Fibroblast of lung (primary cell): ENCODE measurements around the gene C11orf68. TPM values are rescaled to one million over a fixed set of nuclear protein-coding genes. Genes with fewer than 3 reads are reported as not detected.

Experiments
- DNase-seq, 2 donors: peaks; one replicate each; pipeline versions ENCODE4 v3.0.0 to v3.0.0-alpha.2; 2010; ENCODE audit warnings: low read depth in 2 of 2
- H2AFZ ChIP-seq: 2 replicates; pipeline ENCODE4 v1.5.1; 2012; ENCODE audit warnings: low read length, control low read depth, inconsistent platforms
- H3K27ac ChIP-seq: 2 replicates; pipeline ENCODE4 v1.5.1; 2011; ENCODE audit warnings: low read length, control low read depth; ENCODE audit not compliant: insufficient read depth
- H3K27me3 ChIP-seq: 2 replicates; pipeline ENCODE4 v1.5.1; 2011; ENCODE audit warnings: mild to moderate bottlenecking, low read length; ENCODE audit not compliant: control insufficient read depth, insufficient read depth
- H3K36me3 ChIP-seq: 2 replicates; pipeline ENCODE4 v1.5.1; 2011; ENCODE audit warnings: low read length; ENCODE audit not compliant: control insufficient read depth, insufficient read depth
- H3K4me1 ChIP-seq: 2 replicates; pipeline ENCODE4 v1.5.1; 2011; ENCODE audit warnings: low read length; ENCODE audit not compliant: control insufficient read depth, insufficient read depth; ENCODE audit errors: extremely low read depth
- H3K4me2 ChIP-seq: 2 replicates; pipeline ENCODE4 v1.5.1; 2011; ENCODE audit warnings: low read length, control low read depth; ENCODE audit not compliant: insufficient read depth; ENCODE audit errors: extremely low read depth
- H3K4me3 ChIP-seq, 4 experiments: fragments of 200-600 bp in 1 of 4; sonication (generic) in 1 of 4; replicated peaks in 1 of 4; 2 replicates each; pipeline ENCODE4 v1.5.1; 2011 to 2016; ENCODE audit warnings: low read length in 4 of 4, low read depth in 3 of 4, mild to moderate bottlenecking in 3 of 4, control low read depth in 2 of 4, inconsistent platforms in 1 of 4, mixed read lengths in 1 of 4; ENCODE audit not compliant: insufficient read depth in 1 of 4; ENCODE audit errors: control extremely low read depth in 1 of 4
- H3K79me2 ChIP-seq: 2 replicates; pipeline ENCODE4 v1.5.1; 2012; ENCODE audit warnings: mild to moderate bottlenecking, low read length, inconsistent platforms; ENCODE audit not compliant: control insufficient read depth, insufficient read depth
- H3K9ac ChIP-seq: 2 replicates; pipeline ENCODE4 v1.5.1; 2011; ENCODE audit warnings: mild to moderate bottlenecking, low read length, control low read depth; ENCODE audit not compliant: insufficient read depth
- H3K9me3 ChIP-seq: 2 replicates; pipeline ENCODE4 v1.5.1; 2012; ENCODE audit warnings: low read depth, low read length; ENCODE audit not compliant: control insufficient read depth, insufficient read depth
- H4K20me1 ChIP-seq: 2 replicates; pipeline ENCODE4 v1.5.1; 2011; ENCODE audit warnings: low read length; ENCODE audit not compliant: control insufficient read depth, insufficient read depth; ENCODE audit errors: extremely low read depth
- EZH2 ChIP-seq: IDR thresholded peaks from 2 replicates; pipeline ENCODE4 v1.5.1; 2012; ENCODE audit warnings: low read length, control low read depth, mild to moderate bottlenecking; ENCODE audit errors: missing control alignments
- polyA plus RNA-seq, 2 donors: library from polyadenylated mRNA; depleted of rRNA in 1 of 2; stranded (reverse) in 1 of 2; unstranded in 1 of 2; fragments of >200 nt; gene quantifications; 2 replicates each; pipeline ENCODE4 v1.2.1, GENCODE V29; 2011 to 2012; ENCODE audit warnings: missing spikeins in 1 of 2
- total RNA-seq: library from RNA; depleted of rRNA; stranded (reverse); fragments of >200 nt; gene quantifications from 2 replicates; pipeline ENCODE4 v1.2.1, GENCODE V29; 2014
- TF ChIP-seq, protein P1 (sequence below), 2 donors: IDR thresholded peaks in 1 of 2; conservative IDR thresholded peaks in 1 of 2; 1 replicate in 1 of 2; 2 replicates in 1 of 2; pipeline ENCODE4 v1.5.1; 2011 to 2012; ENCODE audit warnings: low read length in 2 of 2, control low read depth in 1 of 2, inconsistent platforms in 1 of 2, low read depth in 1 of 2, mild to moderate bottlenecking in 1 of 2

Gene C11orf68
- total and polyA plus RNA-seq, 2 donors (not counting 1 experiment from before 2014, with no cell fraction given): 26.6 to 27.6 TPM

DNA sequence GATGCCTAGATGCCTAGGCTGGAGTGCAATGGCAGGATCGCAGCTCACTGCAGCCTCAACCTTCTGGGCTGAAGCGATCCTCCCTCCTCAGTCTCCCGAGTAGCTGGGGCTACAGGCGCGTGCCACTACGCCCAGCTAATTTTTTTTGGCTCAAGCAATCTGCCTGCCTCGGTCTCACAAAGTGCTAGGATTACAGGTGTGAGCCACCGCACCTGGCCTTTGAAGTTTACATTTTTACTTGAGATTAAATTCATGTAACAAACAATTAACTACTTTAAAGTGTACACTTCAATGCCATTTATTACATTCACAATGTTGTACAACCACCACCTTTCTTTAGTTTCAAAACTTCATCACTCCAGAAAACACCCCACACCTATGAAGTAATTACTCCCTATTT lies 15.1 kb downstream of the C11orf68 start:
- Histone ChIP-seq H3K79me2 (peaks cover 32% of the 10 kb centered on the region), H4K20me1 (no peaks in the 10 kb centered on the region), H3K9me3 (no peaks in the 10 kb centered on the region), H3K4me2 (no peak overlapping the region), H3K36me3 (no peaks in the 10 kb centered on the region), H3K27ac (peak overlapping the region; percentile 100), H3K27me3 (no peaks in the 10 kb centered on the region), H2AFZ (no peak overlapping the region), H3K4me3 (no peak overlapping the region), H3K4me1 (peaks cover 26% of the 10 kb centered on the region), H3K9ac (no peak overlapping the region)
- DNase-seq: no peak
- TF ChIP-seq, protein P1, sequence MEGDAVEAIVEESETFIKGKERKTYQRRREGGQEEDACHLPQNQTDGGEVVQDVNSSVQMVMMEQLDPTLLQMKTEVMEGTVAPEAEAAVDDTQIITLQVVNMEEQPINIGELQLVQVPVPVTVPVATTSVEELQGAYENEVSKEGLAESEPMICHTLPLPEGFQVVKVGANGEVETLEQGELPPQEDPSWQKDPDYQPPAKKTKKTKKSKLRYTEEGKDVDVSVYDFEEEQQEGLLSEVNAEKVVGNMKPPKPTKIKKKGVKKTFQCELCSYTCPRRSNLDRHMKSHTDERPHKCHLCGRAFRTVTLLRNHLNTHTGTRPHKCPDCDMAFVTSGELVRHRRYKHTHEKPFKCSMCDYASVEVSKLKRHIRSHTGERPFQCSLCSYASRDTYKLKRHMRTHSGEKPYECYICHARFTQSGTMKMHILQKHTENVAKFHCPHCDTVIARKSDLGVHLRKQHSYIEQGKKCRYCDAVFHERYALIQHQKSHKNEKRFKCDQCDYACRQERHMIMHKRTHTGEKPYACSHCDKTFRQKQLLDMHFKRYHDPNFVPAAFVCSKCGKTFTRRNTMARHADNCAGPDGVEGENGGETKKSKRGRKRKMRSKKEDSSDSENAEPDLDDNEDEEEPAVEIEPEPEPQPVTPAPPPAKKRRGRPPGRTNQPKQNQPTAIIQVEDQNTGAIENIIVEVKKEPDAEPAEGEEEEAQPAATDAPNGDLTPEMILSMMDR (conservative IDR thresholded peaks at IDR 0.05 in 1 of 2, IDR thresholded peaks at IDR 0.05 in 1 of 2; ENCODE audit: low read depth in 1 of 2, low read length in 2 of 2): no peak
- TF ChIP-seq EZH2: no peak

DNA sequence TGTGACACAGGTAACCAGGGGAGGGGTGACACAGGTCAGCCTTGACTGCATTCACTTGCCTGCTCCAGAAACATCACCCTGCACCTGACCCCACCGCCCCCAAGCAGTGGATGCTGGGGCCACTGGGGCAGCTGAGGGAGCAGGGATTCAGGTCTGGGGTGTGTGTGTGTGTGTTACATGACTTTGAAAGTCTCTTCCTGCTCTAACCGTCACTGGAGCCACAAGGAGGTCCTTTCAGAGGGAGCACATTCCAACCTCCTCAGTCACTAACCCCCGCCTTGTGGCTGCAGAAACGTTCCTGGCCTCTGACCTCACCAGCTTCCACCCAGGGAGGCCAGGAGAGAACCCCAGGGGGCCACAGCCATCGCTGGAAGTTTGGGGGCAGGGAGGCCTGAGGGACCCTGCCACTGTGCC lies 15.8 kb downstream of the C11orf68 start:
- Histone ChIP-seq H3K4me3 (no peak overlapping the region), H3K27ac (peak overlapping the region; percentile 100), H3K4me2 (peak overlapping the region; percentile 68), H3K4me1 (peaks cover 26% of the 10 kb centered on the region), H2AFZ (no peak overlapping the region), H3K36me3 (no peaks in the 10 kb centered on the region), H3K27me3 (no peaks in the 10 kb centered on the region), H4K20me1 (no peaks in the 10 kb centered on the region), H3K79me2 (peaks cover 38% of the 10 kb centered on the region), H3K9me3 (no peaks in the 10 kb centered on the region), H3K9ac (peak overlapping the region; percentile 5)
- peak; percentile 78 to 90 for DNase-seq
- no peak for TF ChIP-seq EZH2
- TF ChIP-seq, protein P1 (conservative IDR thresholded peaks at IDR 0.05 in 1 of 2, IDR thresholded peaks at IDR 0.05 in 1 of 2; ENCODE audit: low read depth in 1 of 2, low read length in 2 of 2): no peak

DNA sequence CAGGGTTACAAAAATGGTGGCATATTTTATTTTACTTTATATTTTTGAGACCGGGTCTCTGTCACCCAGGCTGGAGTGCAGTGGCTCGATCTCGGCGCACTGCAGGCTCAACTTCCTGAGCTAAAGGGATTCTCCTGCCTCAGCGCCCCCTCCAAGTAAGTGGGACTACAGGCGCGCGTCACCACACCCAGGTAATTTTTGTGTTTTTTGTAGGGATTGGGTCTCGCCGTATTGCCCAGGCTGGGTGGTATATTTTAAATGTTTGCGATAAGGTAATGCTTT lies 18.0 kb downstream of the C11orf68 start:
- Histone ChIP-seq H3K27ac (peak overlapping the region; percentile 100), H4K20me1 (no peaks in the 10 kb centered on the region), H3K79me2 (peaks cover 60% of the 10 kb centered on the region), H3K9me3 (no peaks in the 10 kb centered on the region), H3K36me3 (peaks cover 9% of the 10 kb centered on the region), H3K9ac (peak overlapping the region; percentile 41), H3K27me3 (no peaks in the 10 kb centered on the region), H3K4me3 (peak overlapping the region in 3 of 4 experiments; percentile 19 to 82 (median 23)), H2AFZ (no peak overlapping the region), H3K4me2 (peak overlapping the region; percentile 72), H3K4me1 (peaks cover 37% of the 10 kb centered on the region)
- TF ChIP-seq, protein P1 (conservative IDR thresholded peaks at IDR 0.05 in 1 of 2, IDR thresholded peaks at IDR 0.05 in 1 of 2; ENCODE audit: low read depth in 1 of 2, low read length in 2 of 2): no peak
- no peak for TF ChIP-seq EZH2
- no peak for DNase-seq
